Smooth muscle cell (in vitro differentiated cells): Measurements from ENCODE around the gene COG5. TPM values are rescaled to one million over a fixed set of nuclear protein-coding genes. Genes with fewer than 3 reads are reported as not detected.

Experiments used
- DNase-seq: peaks from one replicate; lab custom pipeline; 2025; ENCODE audit not compliant: unreplicated experiment; lab: John Stamatoyannopoulos, UW
- H2AFZ ChIP-seq: fragments of 200-600 bp; sonication (generic); 2 replicates; pipeline ENCODE4 v1.6.0; 2016; ENCODE audit warnings: antibody characterized with exemption, low read depth, mild to moderate bottlenecking
- H3F3A ChIP-seq: fragments of 200-600 bp; sonication (generic); 2 replicates; pipeline ENCODE4 v1.6.0; 2017; ENCODE audit warnings: antibody characterized with exemption, low read depth
- H3K27ac ChIP-seq: fragments of 200-600 bp; sonication (generic); 2 replicates; pipeline ENCODE4 v1.5.1; 2016; ENCODE audit warnings: low read depth, mild to moderate bottlenecking
- H3K27me3 ChIP-seq: fragments of 200-600 bp; sonication (generic); 2 replicates; pipeline ENCODE4 v1.6.1; 2016; ENCODE audit warnings: low read depth, mild to moderate bottlenecking
- H3K36me3 ChIP-seq: fragments of 200-600 bp; sonication (generic); 2 replicates; pipeline ENCODE4 v1.5.1; 2016; ENCODE audit warnings: low read depth
- H3K4me1 ChIP-seq: fragments of 200-600 bp; sonication (generic); 2 replicates; pipeline ENCODE4 v1.5.1; 2016; ENCODE audit warnings: low read depth
- H3K4me2 ChIP-seq: fragments of 200-600 bp; sonication (generic); 2 replicates; pipeline ENCODE4 v1.6.0; 2016; ENCODE audit warnings: mild to moderate bottlenecking
- H3K4me3 ChIP-seq: fragments of 200-600 bp; sonication (generic); 2 replicates; pipeline ENCODE4 v1.5.1; 2016; ENCODE audit warnings: mild to moderate bottlenecking
- H3K79me2 ChIP-seq: fragments of 200-600 bp; sonication (generic); 2 replicates; pipeline ENCODE4 v1.6.0; 2016; ENCODE audit warnings: low read depth, mild to moderate bottlenecking
- H3K9ac ChIP-seq: fragments of 200-600 bp; sonication (generic); 2 replicates; pipeline ENCODE4 v1.6.0; 2016; ENCODE audit warnings: low read depth
- H3K9me3 ChIP-seq: fragments of 200-600 bp; sonication (generic); replicated peaks from 2 replicates; pipeline ENCODE4 v1.5.1; 2016; ENCODE audit warnings: low read depth
- H4K20me1 ChIP-seq: fragments of 200-600 bp; sonication (generic); 2 replicates; pipeline ENCODE4 v1.6.0; 2016; ENCODE audit warnings: low read depth
- CTCF ChIP-seq: fragments of 200-600 bp; sonication (generic); IDR thresholded peaks from 2 replicates; pipeline ENCODE4 v1.5.1; 2017; ENCODE audit warnings: borderline replicate concordance, mild to moderate bottlenecking, antibody characterized with exemption; ENCODE audit not compliant: insufficient read depth, poor library complexity, severe bottlenecking
- WGBS: methylation state at CpG from one replicate; pipeline ENCODE4 v1.1.7; 2016; ENCODE audit warnings: low lambda C conversion rate; 5-methylcytosine and 5-hydroxymethylcytosine counted together
- polyA plus RNA-seq: library from polyadenylated mRNA; unstranded; fragments of >200 nt; fragmentation: Nextera tagmentation; extraction: Ambion mirVana; gene quantifications from 2 replicates; pipeline ENCODE4 v1.2.1, GENCODE V29; 2016
- total RNA-seq: library from RNA; depleted of rRNA; stranded (reverse); fragments of >200 nt; gene quantifications from 2 replicates; pipeline ENCODE4 v1.2.3, GENCODE V29; 2014

COG5 gene
- total and polyA plus RNA-seq, 2 experiments from 2014 or later = 24.3 to 44.3 TPM

GRCh38 chr7:107344286-107344685 lies 219.4 kb downstream of the COG5 start:
- H3K4me2 ChIP-seq = no peak overlapping the region
- no peak for DNase-seq
- no peak overlapping the region for H2AFZ ChIP-seq
- WGBS = 97% methylated on average over 4 of the region's 4 CpGs
- no peaks in the 10 kb centered on the region for H3F3A ChIP-seq
- no peak overlapping the region for H3K27ac ChIP-seq
- H3K4me1 ChIP-seq = no peaks in the 10 kb centered on the region
- peaks cover 5% of the 10 kb centered on the region for H3K9me3 ChIP-seq
- no peak overlapping the region for H3K9ac ChIP-seq
- no peak for TF ChIP-seq CTCF
- H3K4me3 ChIP-seq = no peak overlapping the region
- no peaks in the 10 kb centered on the region for H3K27me3 ChIP-seq
- H3K79me2 ChIP-seq = no peaks in the 10 kb centered on the region
- H3K36me3 ChIP-seq = peaks cover 5% of the 10 kb centered on the region
- H4K20me1 ChIP-seq = no peaks in the 10 kb centered on the region

- TF ChIP-seq CTCF = no peak
- H4K20me1 ChIP-seq = peaks cover 8% of the 10 kb centered on the region
- no peaks in the 10 kb centered on the region for H3F3A ChIP-seq
- H3K79me2 ChIP-seq = no peaks in the 10 kb centered on the region
- H3K27ac ChIP-seq = no peak overlapping the region
- H3K36me3 ChIP-seq = no peaks in the 10 kb centered on the region
- H3K9me3 ChIP-seq = peaks cover 12% of the 10 kb centered on the region
- no peaks in the 10 kb centered on the region for H3K4me1 ChIP-seq
- H3K27me3 ChIP-seq = no peaks in the 10 kb centered on the region
- 89% methylated on average over 1 of the region's 1 CpG for WGBS
- no peak overlapping the region for H3K9ac ChIP-seq
- H2AFZ ChIP-seq = no peak overlapping the region
- H3K4me2 ChIP-seq = no peak overlapping the region
- no peak overlapping the region for H3K4me3 ChIP-seq
- no peak for DNase-seq
Measured at GRCh38 chr7:107338080-107338479, 225.6 kb downstream of the COG5 start.

- no peaks in the 10 kb centered on the region for H3K79me2 ChIP-seq
- no peak overlapping the region for H3K27ac ChIP-seq
- no peaks in the 10 kb centered on the region for H3F3A ChIP-seq
- H3K4me2 ChIP-seq = no peak overlapping the region
- H3K9ac ChIP-seq = no peak overlapping the region
- no peaks in the 10 kb centered on the region for H3K4me1 ChIP-seq
- H3K36me3 ChIP-seq = peaks cover under 1% of the 10 kb centered on the region
- H3K9me3 ChIP-seq = no peaks in the 10 kb centered on the region
- peaks cover 8% of the 10 kb centered on the region for H4K20me1 ChIP-seq
- no peak overlapping the region for H3K4me3 ChIP-seq
- no peaks in the 10 kb centered on the region for H3K27me3 ChIP-seq
- WGBS = 95% methylated on average over 4 of the region's 4 CpGs
- H2AFZ ChIP-seq = no peak overlapping the region
- DNase-seq = no peak
- TF ChIP-seq CTCF = no peak
Measured at GRCh38 chr7:107332488-107333269, 231.0 kb downstream of the COG5 start.

GRCh38 chr7:107330478-107330877 lies 233.2 kb downstream of the COG5 start:
- Histone ChIP-seq H3K79me2 (no peaks in the 10 kb centered on the region), H3F3A (no peaks in the 10 kb centered on the region), H3K4me1 (no peaks in the 10 kb centered on the region), H3K9ac (no peak overlapping the region), H3K27ac (no peak overlapping the region), H3K4me3 (no peak overlapping the region), H2AFZ (no peak overlapping the region), H3K27me3 (no peaks in the 10 kb centered on the region), H3K9me3 (no peaks in the 10 kb centered on the region), H3K4me2 (no peak overlapping the region), H4K20me1 (peaks cover 3% of the 10 kb centered on the region), H3K36me3 (peaks cover 7% of the 10 kb centered on the region)
- TF ChIP-seq CTCF = no peak
- no peak for DNase-seq
